ENCODE data around the gene ZNF625.
A peak's percentile ranks its signal among the peaks of the same experiment; 100 is the strongest.

ZNF625 gene

DNA sequence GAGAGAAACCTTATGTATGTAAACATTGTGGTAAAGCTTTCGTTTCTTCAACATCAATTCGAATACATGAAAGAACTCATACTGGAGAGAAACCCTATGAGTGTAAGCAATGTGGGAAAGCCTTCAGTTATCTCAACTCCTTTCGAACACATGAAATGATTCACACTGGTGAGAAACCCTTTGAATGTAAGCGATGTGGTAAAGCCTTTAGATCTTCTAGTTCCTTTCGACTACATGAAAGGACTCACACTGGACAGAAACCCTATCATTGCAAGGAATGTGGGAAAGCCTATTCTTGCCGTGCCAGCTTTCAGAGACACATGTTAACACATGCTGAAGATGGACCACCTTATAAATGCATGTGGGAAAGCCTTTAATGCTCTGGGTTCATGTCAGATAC lies 31.1 kb upstream of the ZNF625 start:
- no peak for DNase-seq (ENCODE audit: low read depth, low spot score)
- H3K4me3 ChIP-seq (ENCODE audit: low read depth, low read length) = no peak overlapping the region
- in situ Hi-C loops (cut with HindIII; ENCODE audit: low sequenced_read_pairs) = no loop called here
- TF ChIP-seq, protein P1, sequence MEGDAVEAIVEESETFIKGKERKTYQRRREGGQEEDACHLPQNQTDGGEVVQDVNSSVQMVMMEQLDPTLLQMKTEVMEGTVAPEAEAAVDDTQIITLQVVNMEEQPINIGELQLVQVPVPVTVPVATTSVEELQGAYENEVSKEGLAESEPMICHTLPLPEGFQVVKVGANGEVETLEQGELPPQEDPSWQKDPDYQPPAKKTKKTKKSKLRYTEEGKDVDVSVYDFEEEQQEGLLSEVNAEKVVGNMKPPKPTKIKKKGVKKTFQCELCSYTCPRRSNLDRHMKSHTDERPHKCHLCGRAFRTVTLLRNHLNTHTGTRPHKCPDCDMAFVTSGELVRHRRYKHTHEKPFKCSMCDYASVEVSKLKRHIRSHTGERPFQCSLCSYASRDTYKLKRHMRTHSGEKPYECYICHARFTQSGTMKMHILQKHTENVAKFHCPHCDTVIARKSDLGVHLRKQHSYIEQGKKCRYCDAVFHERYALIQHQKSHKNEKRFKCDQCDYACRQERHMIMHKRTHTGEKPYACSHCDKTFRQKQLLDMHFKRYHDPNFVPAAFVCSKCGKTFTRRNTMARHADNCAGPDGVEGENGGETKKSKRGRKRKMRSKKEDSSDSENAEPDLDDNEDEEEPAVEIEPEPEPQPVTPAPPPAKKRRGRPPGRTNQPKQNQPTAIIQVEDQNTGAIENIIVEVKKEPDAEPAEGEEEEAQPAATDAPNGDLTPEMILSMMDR (IDR thresholded peaks at IDR 0.05; ENCODE audit: low read depth, low read length) = no peak

DNA sequence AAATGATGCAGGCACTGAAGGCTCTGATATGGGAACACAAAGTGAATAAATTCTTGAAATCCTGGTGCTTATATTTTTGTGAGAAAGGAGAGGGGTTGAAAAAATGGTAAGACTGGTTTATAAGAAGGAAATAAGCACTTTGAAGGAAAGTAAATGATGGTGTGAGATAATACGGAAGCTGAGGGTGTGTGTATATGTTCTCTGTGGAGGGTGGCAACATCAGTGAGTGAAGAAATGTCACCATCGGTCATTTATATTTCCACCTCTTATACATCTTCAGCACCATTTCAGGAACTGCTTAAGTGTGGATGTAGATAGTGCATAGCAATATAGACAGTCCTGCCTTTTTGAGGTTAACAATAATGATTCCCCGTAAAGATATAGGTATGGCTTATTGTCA lies 23.8 kb upstream of the ZNF625 start:
- in situ Hi-C loops (cut with HindIII; ENCODE audit: low sequenced_read_pairs) = no loop called here

GRCh38 chr19:12166626-12167025 lies 10.1 kb upstream of the ZNF625 start:
- TF ChIP-seq, protein P1 (IDR thresholded peaks at IDR 0.05; ENCODE audit: low read depth, low read length) = no peak
- in situ Hi-C loops (cut with HindIII; ENCODE audit: low sequenced_read_pairs) = no loop called here
- no peak for DNase-seq (ENCODE audit: low read depth, low spot score)
- no peak overlapping the region for H3K4me3 ChIP-seq (ENCODE audit: low read depth, low read length)

More for the DNA sequence above, 23.8 kb upstream of the ZNF625 start:
- no peak overlapping the region for H3K4me3 ChIP-seq (ENCODE audit: low read depth, low read length)
- no peak for DNase-seq (ENCODE audit: low read depth, low spot score)
- TF ChIP-seq, protein P1 (IDR thresholded peaks at IDR 0.05; ENCODE audit: low read depth, low read length) = no peak

DNA sequence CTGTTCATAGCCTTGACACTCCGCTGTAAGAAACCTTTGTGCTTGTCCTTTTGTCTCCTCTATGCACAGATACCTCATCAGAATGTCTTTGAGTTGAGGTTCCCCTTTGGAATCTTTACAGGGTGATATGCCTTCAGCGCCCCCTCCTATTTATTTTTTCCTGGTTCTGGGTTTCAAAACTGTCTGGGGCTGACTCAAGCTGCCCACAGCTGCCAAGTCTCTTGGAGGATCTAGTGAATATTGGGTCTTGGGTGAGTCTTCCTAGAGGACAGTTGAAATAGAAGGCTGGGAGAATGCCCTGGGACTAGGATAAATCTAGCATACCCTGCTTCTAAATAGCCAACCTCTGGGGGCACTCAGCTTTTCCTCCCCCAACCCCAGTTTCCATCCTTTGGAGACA lies 7.3 kb upstream of the ZNF625 start:
- in situ Hi-C loops (cut with HindIII; ENCODE audit: low sequenced_read_pairs) = no loop called here
- DNase-seq (ENCODE audit: low read depth, low spot score) = peak; percentile 22
- H3K4me3 ChIP-seq (ENCODE audit: low read depth, low read length) = peak overlapping the region; percentile 77
- TF ChIP-seq, protein P1 (IDR thresholded peaks at IDR 0.05; ENCODE audit: low read depth, low read length) = no peak

DNA sequence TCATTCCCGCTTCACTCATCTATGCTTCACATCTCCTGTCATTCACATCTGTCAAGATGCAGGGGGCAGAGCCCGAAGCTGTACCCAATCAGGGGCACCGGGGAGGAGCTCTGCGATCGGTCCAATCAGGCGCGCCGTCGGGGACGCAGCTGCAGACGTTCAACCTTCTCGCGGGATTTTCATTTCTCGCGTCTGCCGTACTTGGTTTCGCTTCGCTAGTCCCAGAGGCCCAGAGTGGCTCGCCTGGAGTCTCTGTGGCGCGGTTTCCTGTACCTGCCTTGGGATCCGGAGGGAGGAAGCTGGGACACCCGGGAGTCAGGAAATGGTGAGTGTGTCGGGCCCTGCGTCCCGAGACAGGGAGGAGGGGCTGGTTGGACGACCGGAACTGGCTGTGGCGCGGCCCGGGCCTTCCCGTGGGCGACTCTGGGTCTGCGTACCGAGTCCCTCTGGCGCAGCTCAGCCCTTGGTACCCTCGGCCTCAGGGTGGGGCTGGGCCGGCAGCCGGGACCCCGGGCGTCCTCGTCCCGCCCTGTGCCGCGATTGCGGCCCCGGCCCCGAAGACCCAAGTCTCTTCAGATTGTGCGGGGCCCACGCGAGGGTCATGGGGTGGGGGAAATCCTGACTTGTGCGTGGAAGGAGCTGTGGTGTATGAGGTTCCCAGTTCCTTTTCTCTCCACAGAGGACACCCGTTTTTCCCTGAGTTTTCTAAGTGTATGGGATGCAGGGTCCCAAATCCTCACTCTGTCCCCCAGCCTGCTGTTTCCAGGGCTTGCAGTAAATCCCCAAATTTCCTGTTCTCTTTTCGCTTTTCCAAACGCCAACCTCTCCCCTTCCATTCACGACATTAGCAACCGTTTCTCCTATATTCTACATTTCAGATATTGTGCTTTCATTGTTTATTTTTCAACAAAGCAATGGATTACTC lies 6.6 kb upstream of the ZNF625 start, which contains the start of gene ZNF136:
Gene ZNF136, plus strand, starts transcription at position 215 of the 925 bp plus-strand sequence. Its CDS starts 108 bp downstream, at position 323.
- in situ Hi-C loops (cut with HindIII; ENCODE audit: low sequenced_read_pairs) = no loop called here
- TF ChIP-seq, protein P1 (IDR thresholded peaks at IDR 0.05; ENCODE audit: low read depth, low read length) = no peak
- peak within 1 kb of the TSS; percentile 77 for H3K4me3 ChIP-seq (ENCODE audit: low read depth, low read length)
- DNase-seq (ENCODE audit: low read depth, low spot score) = peak; percentile 95

DNA sequence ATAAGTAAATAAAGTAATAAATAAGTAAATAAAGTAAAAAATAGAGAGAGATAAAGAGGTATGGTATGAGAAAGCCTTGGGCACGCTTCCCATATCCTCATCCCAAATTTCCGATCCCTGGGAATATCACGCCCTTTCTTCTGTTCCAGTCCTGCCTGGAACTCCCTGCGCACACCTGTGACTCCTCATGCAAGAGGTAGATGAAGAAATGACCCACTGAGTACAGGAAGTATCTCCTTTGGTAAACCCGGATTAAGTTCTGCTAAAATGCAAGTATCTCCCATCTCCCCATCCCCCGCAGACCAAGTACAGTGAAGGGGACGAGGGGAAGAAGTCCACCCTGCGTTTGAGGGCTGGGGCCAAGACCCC lies 6.0 kb upstream of the ZNF625 start:
- in situ Hi-C loops (cut with HindIII; ENCODE audit: low sequenced_read_pairs) = no loop called here
- peak overlapping the region; percentile 77 for H3K4me3 ChIP-seq (ENCODE audit: low read depth, low read length)
- TF ChIP-seq, protein P1 (IDR thresholded peaks at IDR 0.05; ENCODE audit: low read depth, low read length) = no peak
- DNase-seq (ENCODE audit: low read depth, low spot score) = peak; percentile 20

Data from astrocyte of the spinal cord (primary cell).